C4-2B (cell line): ENCODE data around the gene HOXD9.

Experiments
- H3K27ac ChIP-seq: fragments of 450-650 bp; 2 replicates; pipeline ENCODE4 v1.5.1; 2017
- ZFX ChIP-seq: fragments of 450-650 bp; IDR thresholded peaks from 2 replicates; pipeline ENCODE4 v1.6.1; 2017
- TF ChIP-seq, protein P1 (sequence below): fragments of 450-650 bp; conservative IDR thresholded peaks from 2 replicates; pipeline ENCODE4 v1.5.1; 2017; ENCODE audit warnings: mild to moderate bottlenecking

The HOXD9 gene

GRCh38 chr2:176160986-176161824 is 38.7 kb downstream of the HOXD9 start:
- no peak overlapping the region for H3K27ac ChIP-seq
- TF ChIP-seq, protein P1, sequence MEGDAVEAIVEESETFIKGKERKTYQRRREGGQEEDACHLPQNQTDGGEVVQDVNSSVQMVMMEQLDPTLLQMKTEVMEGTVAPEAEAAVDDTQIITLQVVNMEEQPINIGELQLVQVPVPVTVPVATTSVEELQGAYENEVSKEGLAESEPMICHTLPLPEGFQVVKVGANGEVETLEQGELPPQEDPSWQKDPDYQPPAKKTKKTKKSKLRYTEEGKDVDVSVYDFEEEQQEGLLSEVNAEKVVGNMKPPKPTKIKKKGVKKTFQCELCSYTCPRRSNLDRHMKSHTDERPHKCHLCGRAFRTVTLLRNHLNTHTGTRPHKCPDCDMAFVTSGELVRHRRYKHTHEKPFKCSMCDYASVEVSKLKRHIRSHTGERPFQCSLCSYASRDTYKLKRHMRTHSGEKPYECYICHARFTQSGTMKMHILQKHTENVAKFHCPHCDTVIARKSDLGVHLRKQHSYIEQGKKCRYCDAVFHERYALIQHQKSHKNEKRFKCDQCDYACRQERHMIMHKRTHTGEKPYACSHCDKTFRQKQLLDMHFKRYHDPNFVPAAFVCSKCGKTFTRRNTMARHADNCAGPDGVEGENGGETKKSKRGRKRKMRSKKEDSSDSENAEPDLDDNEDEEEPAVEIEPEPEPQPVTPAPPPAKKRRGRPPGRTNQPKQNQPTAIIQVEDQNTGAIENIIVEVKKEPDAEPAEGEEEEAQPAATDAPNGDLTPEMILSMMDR, result no peak
- TF ChIP-seq ZFX, result no peak

- no peak overlapping the region for H3K27ac ChIP-seq
Measured at GRCh38 chr2:176161825-176162626, 39.5 kb downstream of the HOXD9 start.

DNA sequence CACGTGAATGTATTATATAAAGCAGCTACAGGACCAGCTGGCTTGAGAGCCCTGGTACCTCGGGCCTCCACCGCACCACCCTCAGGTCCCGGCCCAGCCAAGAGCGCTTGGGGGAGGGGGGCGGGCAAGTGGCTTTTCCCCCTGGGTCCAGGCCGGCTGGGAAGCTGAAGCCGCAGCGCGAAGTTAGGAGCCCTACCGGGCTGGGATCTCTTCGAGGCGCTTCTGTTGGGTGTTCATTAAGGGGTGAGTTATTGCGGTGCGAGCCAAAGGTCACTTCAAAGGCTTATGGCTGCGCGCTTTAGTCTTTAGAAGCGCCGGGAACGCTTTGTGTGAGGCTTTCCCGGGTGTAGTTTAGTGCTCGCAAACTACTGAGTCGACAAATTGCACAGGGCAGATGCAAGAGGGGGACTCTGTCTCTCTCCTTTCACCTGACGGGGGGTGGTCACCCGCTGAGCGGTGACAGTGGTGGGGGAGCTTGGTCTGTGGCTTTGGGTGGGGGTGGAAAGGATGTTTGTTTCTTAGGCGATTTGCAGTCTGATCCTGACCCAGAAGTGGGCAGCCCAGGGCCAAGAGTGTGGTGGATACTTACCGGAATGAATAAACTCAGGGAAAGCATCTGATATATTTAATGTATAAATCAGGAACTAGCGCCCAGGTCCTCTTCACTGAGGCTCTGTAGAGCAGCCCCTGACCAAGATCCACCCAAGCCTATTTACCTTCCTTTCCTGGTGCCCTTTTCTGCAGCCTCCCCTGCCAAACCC is 40.6 kb downstream of the HOXD9 start:
- TF ChIP-seq ZFX, result no peak
- TF ChIP-seq, protein P1, result no peak
- no peak overlapping the region for H3K27ac ChIP-seq

More at GRCh38 chr2:176161825-176162626, 39.5 kb downstream of the HOXD9 start:
- TF ChIP-seq, protein P1, result no peak
- no peak for TF ChIP-seq ZFX

DNA sequence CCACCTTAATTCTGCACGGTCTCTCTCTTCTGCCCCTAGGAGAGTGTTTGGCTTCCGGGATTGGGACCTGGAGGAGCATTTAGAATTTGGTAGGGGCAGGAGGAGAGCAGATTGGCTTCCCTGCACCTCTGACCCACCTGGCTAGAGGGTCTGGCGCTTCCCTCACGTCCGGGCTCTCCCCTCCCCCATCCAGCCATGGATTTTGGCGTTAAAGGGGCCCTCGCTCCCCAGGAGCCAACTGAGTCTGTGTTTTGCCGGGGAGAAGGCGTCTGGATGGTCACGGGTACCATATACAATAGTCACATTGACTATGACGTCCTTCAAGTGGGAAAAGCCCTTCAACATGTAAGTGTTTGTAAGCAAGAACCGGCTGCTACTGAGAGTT is 41.1 kb downstream of the HOXD9 start:
- TF ChIP-seq, protein P1, result no peak
- no peak for TF ChIP-seq ZFX

DNA sequence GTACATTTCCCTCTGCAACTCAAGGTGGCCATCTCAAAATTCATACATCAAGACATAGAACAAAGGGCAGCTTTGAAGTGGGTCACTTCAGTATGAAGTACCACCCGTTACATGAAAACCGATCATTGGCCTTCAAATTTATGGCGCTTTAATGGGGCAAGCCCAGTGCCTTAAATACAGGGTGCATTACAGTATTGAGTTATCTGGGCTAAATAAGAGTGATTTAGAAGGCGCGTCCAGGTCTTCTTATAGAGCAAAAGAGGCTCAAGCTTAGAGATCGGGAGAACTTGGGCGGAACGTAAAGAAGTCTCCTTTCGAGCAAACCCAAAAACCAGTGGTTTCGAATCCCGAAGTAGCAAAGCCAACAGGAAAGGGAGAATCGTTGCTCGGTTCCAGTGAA is 41.7 kb downstream of the HOXD9 start:
- no peak overlapping the region for H3K27ac ChIP-seq
- TF ChIP-seq ZFX, result no peak
- TF ChIP-seq, protein P1, result no peak

More for the DNA sequence above, 41.1 kb downstream of the HOXD9 start:
- no peak overlapping the region for H3K27ac ChIP-seq

DNA sequence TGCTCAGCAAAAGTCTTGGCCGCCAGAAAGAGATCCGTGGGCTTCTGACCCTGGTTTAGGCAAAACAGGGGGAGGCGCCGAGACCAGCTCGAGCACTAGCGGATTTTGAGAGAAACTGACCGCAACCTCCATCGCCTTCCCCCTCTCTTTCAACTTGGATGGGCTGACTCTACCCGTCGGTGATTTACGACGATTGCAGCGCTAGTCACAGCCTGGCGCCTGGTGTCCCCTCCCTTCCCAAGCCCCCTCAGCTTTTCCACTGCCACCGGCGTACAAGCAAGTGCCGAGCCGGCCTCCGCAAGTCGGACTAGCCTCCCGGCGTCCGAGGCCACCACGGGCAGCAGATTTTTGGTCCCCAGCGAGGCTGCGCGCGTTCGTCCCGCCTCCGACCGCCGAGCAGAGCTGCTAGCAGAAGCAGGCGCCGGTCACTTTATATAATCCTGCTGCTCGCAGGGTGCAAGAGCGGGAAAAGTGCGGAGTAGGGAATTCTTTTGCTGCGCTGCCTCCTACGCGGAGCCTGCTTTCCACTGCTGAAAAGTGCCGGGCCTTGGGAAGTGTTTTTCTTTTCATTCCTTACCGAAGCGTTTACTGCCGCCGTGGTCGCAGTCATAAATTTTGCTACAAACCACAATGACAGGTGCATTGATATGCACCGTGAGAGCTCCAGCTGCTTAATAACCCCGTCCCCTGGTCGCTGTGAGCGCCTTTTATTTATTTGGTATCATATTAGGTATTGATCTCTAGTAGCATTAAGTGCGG is 42.3 kb downstream of the HOXD9 start:
- TF ChIP-seq ZFX, result no peak
- TF ChIP-seq, protein P1, result no peak
- H3K27ac ChIP-seq, result no peak overlapping the region
